Nephron (organoid): Measurements from ENCODE around the gene ENTPD8.

Experiments used
- H3K27ac Mint-ChIP-seq, 3 experiments: 2 replicates each; pipeline ENCODE4 v1.8.0; 2020; ENCODE audit warnings: mixed read lengths in 3 of 3, mild to moderate bottlenecking in 2 of 3, moderate library complexity in 1 of 3
- H3K27me3 Mint-ChIP-seq: 2 replicates; pipeline ENCODE4 v1.8.0; 2021; ENCODE audit warnings: low read depth, mild to moderate bottlenecking, moderate library complexity, mixed read lengths
- H3K36me3 Mint-ChIP-seq: 2 replicates; pipeline ENCODE4 v1.8.0; 2020; ENCODE audit warnings: low read depth, mixed read lengths
- H3K4me1 Mint-ChIP-seq: 2 replicates; pipeline ENCODE4 v1.8.0; 2020; ENCODE audit warnings: mixed read lengths
- H3K4me3 Mint-ChIP-seq, 3 experiments: 2 replicates each; pipeline ENCODE4 v1.8.0; 2020; ENCODE audit warnings: mild to moderate bottlenecking in 3 of 3, mixed read lengths in 3 of 3, moderate library complexity in 2 of 3
- H3K9me3 Mint-ChIP-seq: 2 replicates; pipeline ENCODE4 v1.8.0; 2020; ENCODE audit warnings: mixed read lengths
- CTCF ChIP-seq, 3 experiments: fragments of 200-600 bp; sonication (generic); IDR thresholded peaks; one replicate each; pipeline ENCODE4 v1.5.0; 2021; ENCODE audit warnings: antibody characterized with exemption in 3 of 3; ENCODE audit not compliant: unreplicated experiment in 3 of 3

ENTPD8 gene

GRCh38 chr9:137459152-137459600, 18.0 kb upstream of the ENTPD8 start, which contains the start of gene NSMF:
TSS of gene NSMF (minus strand) at chr9:137459334. CDS start at chr9:137459102, 232 bp downstream.
- peaks cover 16% of the 10 kb centered on the region for H3K27me3 Mint-ChIP-seq
- H3K27ac Mint-ChIP-seq, result peak within 1 kb of the TSS in 1 of 3 experiments; percentile 26
- TF ChIP-seq CTCF (IDR thresholded peaks at IDR 0.05; ENCODE audit: unreplicated experiment in 3 of 3), result no peak
- H3K9me3 Mint-ChIP-seq, result no peaks in the 10 kb centered on the region
- H3K4me3 Mint-ChIP-seq, result peak within 1 kb of the TSS; percentile 66 to 71 (median 68)
- peaks cover 12% of the 10 kb centered on the region for H3K4me1 Mint-ChIP-seq
- H3K36me3 Mint-ChIP-seq, result no peaks in the 10 kb centered on the region

DNA sequence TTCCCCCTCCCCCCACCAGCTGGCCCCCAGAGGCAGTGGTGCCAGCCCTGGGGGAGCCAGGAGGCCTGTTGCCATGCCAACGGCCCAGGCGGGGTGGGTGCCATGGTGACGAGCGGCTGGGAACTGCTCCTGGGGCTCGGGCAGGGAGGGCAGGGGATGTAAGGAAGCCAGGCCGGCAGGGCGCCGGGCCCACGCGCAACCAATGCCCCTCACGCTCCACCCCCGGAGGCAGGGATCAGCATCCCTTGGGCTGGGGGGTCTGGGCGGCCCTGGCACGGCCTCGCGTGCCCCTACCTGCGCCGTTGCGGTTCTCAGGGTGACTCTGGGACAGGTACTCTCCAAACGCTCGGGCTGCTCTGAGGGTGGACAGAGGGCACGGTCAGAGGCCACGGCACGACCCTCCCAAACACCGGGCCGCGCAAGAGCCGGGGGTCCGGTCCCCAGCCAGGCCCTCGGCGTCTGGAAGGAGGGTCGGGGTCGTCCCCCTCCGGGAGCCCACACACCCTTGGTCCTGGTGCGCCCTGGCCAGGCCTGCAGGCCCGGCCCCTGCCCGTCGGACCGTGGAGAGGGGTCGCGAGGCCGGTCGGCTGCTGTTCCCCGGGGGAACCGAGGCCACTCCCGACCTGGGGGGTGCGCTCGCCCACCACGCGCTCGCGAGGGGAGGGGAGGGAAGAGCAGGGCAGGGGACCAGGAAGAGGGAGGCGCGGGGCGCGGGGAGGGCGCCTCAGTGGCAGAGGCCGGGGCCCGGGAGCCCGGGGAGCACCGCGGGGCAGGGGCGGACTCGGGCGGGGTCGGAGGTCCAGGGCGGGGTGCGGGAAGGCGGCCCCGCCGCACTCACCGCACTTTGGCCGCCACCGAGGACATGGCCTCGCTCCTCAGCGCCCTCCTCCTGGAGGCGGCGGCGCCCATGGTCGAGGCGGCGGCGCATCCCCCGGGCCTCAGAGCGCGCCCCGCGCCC, 17.3 kb upstream of the ENTPD8 start:
- Mint-ChIP-seq H3K9me3 (no peaks in the 10 kb centered on the region), H3K27me3 (peaks cover 16% of the 10 kb centered on the region), H3K36me3 (no peaks in the 10 kb centered on the region), H3K4me1 (peaks cover 12% of the 10 kb centered on the region), H3K4me3 (peak overlapping the region in 1 of 3 experiments; percentile 19), H3K27ac (no peak overlapping the region)
- no peak for TF ChIP-seq CTCF (IDR thresholded peaks at IDR 0.05; ENCODE audit: unreplicated experiment in 3 of 3)

- Mint-ChIP-seq H3K36me3 (no peaks in the 10 kb centered on the region), H3K9me3 (no peaks in the 10 kb centered on the region), H3K27me3 (peaks cover 10% of the 10 kb centered on the region), H3K4me1 (peaks cover 12% of the 10 kb centered on the region), H3K4me3 (peak overlapping the region; percentile 66 to 68 (median 66)), H3K27ac (no peak overlapping the region)
- no peak for TF ChIP-seq CTCF (IDR thresholded peaks at IDR 0.05; ENCODE audit: unreplicated experiment in 3 of 3)
Measured at GRCh38 chr9:137457406-137458193, 16.4 kb upstream of the ENTPD8 start.

GRCh38 chr9:137456864-137457405, 15.8 kb upstream of the ENTPD8 start:
- Mint-ChIP-seq H3K36me3 (no peaks in the 10 kb centered on the region), H3K27ac (peak overlapping the region in 2 of 3 experiments; percentile 33 to 75), H3K27me3 (peaks cover 8% of the 10 kb centered on the region), H3K4me1 (peaks cover 12% of the 10 kb centered on the region), H3K9me3 (no peaks in the 10 kb centered on the region), H3K4me3 (peak overlapping the region; percentile 57 to 81 (median 61))
- no peak for TF ChIP-seq CTCF (IDR thresholded peaks at IDR 0.05; ENCODE audit: unreplicated experiment in 3 of 3)

GRCh38 chr9:137456061-137456863, 15.1 kb upstream of the ENTPD8 start:
- Mint-ChIP-seq H3K36me3 (no peaks in the 10 kb centered on the region), H3K4me1 (peaks cover 12% of the 10 kb centered on the region), H3K27me3 (peaks cover 8% of the 10 kb centered on the region), H3K9me3 (no peaks in the 10 kb centered on the region), H3K27ac (peak overlapping the region in 2 of 3 experiments; percentile 33 to 75), H3K4me3 (peak overlapping the region; percentile 64 to 81 (median 72))
- no peak for TF ChIP-seq CTCF (IDR thresholded peaks at IDR 0.05; ENCODE audit: unreplicated experiment in 3 of 3)
